Brain microvascular endothelial cell (primary cell): ENCODE data around the gene TAF12.

Experiments used
- DNase-seq: peaks from one replicate; pipeline ENCODE4 v3.0.0-alpha.2; 2020
- H3K27ac ChIP-seq: fragments of 250-450 bp; sonication (Bioruptor Pico); 2 replicates; pipeline ENCODE4 v1.5.1; 2020; ENCODE audit warnings: mild to moderate bottlenecking, moderate library complexity
- H3K27me3 ChIP-seq: fragments of 250-450 bp; sonication (Bioruptor Pico); replicated peaks from 2 replicates; pipeline ENCODE4 v1.5.1; 2020; ENCODE audit warnings: mild to moderate bottlenecking
- H3K36me3 ChIP-seq: fragments of 250-450 bp; sonication (Bioruptor Pico); replicated peaks from 2 replicates; pipeline ENCODE4 v1.5.1; 2020; ENCODE audit warnings: mild to moderate bottlenecking
- H3K4me3 ChIP-seq: 2 replicates; pipeline ENCODE4 v1.5.1; 2011; ENCODE audit warnings: low read depth, mild to moderate bottlenecking, control low read depth, low read length, moderate library complexity
- in situ Hi-C: cut with HindIII; loops from 2 replicates; pipeline ENCODE4 v1.10.0; 2017; ENCODE audit warnings: low sequenced_read_pairs, low pct_ligation_motif_present
- TF ChIP-seq, protein P1 (sequence below): IDR thresholded peaks from 2 replicates; pipeline ENCODE4 v1.5.1; 2011; ENCODE audit warnings: low read depth, mild to moderate bottlenecking, moderate library complexity, low read length, control low read depth, inconsistent platforms; ENCODE audit errors: missing control alignments

Gene TAF12

GRCh38 chr1:28580722-28581530 is 61.9 kb downstream of the TAF12 start:
- Histone ChIP-seq H3K27ac (peak overlapping the region; percentile 68), H3K27me3 (no peaks in the 10 kb centered on the region), H3K36me3 (peaks cover 46% of the 10 kb centered on the region), H3K4me3 (peak overlapping the region; percentile 96)
- in situ Hi-C loops = no loop called here
- TF ChIP-seq, protein P1, sequence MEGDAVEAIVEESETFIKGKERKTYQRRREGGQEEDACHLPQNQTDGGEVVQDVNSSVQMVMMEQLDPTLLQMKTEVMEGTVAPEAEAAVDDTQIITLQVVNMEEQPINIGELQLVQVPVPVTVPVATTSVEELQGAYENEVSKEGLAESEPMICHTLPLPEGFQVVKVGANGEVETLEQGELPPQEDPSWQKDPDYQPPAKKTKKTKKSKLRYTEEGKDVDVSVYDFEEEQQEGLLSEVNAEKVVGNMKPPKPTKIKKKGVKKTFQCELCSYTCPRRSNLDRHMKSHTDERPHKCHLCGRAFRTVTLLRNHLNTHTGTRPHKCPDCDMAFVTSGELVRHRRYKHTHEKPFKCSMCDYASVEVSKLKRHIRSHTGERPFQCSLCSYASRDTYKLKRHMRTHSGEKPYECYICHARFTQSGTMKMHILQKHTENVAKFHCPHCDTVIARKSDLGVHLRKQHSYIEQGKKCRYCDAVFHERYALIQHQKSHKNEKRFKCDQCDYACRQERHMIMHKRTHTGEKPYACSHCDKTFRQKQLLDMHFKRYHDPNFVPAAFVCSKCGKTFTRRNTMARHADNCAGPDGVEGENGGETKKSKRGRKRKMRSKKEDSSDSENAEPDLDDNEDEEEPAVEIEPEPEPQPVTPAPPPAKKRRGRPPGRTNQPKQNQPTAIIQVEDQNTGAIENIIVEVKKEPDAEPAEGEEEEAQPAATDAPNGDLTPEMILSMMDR = peak; percentile 19
- DNase-seq = no peak

GRCh38 chr1:28579401-28579800 is 63.5 kb downstream of the TAF12 start:
- Histone ChIP-seq H3K36me3 (peaks cover 46% of the 10 kb centered on the region), H3K27ac (no peak overlapping the region), H3K27me3 (no peaks in the 10 kb centered on the region), H3K4me3 (peak overlapping the region; percentile 96)
- in situ Hi-C loops = no loop called here
- no peak for DNase-seq
- TF ChIP-seq, protein P1 = no peak

DNA sequence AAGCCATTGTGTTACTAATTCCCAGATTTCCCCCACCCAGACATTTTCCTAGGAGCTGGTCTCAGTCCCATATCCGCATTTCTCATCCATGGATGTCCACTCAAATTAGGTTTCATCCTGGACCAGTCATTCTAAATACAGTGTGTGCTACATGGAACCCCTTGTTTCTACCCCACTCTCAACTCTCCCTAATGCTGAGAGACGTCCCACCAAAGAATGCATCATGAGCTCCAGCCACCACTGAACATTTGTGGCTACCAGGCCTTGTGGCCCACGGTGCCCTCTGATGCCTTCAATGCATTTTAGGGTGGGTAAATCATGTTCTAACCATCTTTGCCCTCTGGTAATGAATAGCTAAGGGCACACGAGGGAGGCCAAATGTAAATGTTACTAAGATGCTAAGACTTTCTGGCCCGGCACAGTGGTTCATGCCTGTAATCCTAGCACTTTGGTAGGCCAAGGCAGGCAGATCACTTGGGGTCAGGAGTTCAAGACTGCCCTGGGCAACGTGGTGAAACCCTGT is 64.1 kb downstream of the TAF12 start:
- peaks cover 48% of the 10 kb centered on the region for H3K36me3 ChIP-seq
- no peaks in the 10 kb centered on the region for H3K27me3 ChIP-seq
- TF ChIP-seq, protein P1 = no peak
- no peak for DNase-seq
- H3K27ac ChIP-seq = no peak overlapping the region
- no peak overlapping the region for H3K4me3 ChIP-seq
- in situ Hi-C loops = no loop called here

DNA sequence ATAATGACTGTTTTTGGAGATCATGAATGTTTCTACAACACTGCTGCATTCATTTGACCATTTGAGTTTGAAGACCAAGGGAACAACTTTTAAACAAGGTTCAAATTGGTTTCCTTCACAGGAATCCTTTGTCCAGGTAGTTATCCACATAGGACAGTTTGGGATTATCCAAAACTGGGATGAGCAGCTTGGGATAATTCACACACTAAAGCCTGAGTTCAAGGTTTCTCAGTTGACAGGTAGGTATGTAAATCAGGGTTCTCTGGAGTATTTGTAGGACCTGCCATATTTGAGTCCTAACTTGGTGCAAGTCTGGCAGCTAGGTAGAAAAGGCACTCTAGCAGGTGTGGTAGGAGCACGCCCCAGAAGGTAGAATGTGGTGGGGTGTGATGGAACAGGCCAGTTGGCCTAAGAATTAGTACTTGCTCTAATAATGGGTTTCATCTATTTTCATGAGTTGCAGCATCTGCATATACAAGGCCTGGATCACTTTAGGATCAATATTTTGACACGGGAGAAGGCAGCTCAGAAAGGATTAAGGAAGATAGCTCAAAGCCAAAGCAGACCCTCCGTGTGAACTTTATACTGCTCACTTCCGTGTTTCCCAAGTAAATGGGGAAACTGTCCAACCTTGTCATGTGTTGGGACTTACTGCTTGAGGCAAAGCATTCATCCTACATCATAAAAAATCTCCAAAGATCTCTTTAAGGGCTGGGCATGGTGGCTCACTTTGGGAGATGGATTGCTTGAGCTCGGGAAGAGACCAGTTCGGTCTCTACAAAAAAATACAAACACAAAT is 64.9 kb downstream of the TAF12 start:
- Histone ChIP-seq H3K4me3 (no peak overlapping the region), H3K27me3 (no peaks in the 10 kb centered on the region), H3K36me3 (peaks cover 54% of the 10 kb centered on the region), H3K27ac (no peak overlapping the region)
- in situ Hi-C loops = no loop called here
- TF ChIP-seq, protein P1 = no peak
- DNase-seq = no peak

- TF ChIP-seq, protein P1 = no peak
- H3K27me3 ChIP-seq = no peaks in the 10 kb centered on the region
- in situ Hi-C loops = no loop called here
- H3K27ac ChIP-seq = no peak overlapping the region
- H3K36me3 ChIP-seq = peaks cover 54% of the 10 kb centered on the region
- H3K4me3 ChIP-seq = no peak overlapping the region
- no peak for DNase-seq
Measured at GRCh38 chr1:28577052-28577678, 65.7 kb downstream of the TAF12 start.
